SU-DHL-6 (cell line): ENCODE results near the gene CMSS1.

Experiments
- H2AFZ ChIP-seq: fragments of 200-600 bp; sonication (generic); 2 replicates; pipeline ENCODE4 v1.6.1; 2014; ENCODE audit warnings: low read depth, mild to moderate bottlenecking, moderate library complexity, mixed read lengths, antibody characterized with exemption, low read length; ENCODE audit not compliant: severe bottlenecking
- H3F3A ChIP-seq: fragments of 200-600 bp; shearing (Covaris generic); 2 replicates; pipeline ENCODE4 v1.6.0; 2016; ENCODE audit warnings: antibody characterized with exemption, mild to moderate bottlenecking; ENCODE audit not compliant: insufficient read depth
- H3K27ac ChIP-seq: fragments of 200-600 bp; sonication (generic); 2 replicates; pipeline ENCODE4 v1.5.1; 2016; ENCODE audit warnings: low read depth, mild to moderate bottlenecking, low read length, moderate library complexity, mixed read lengths
- H3K27me3 ChIP-seq: fragments of 200-600 bp; sonication (generic), shearing (Covaris generic); 2 replicates; pipeline ENCODE4 v1.6.0; 2014; ENCODE audit warnings: mild to moderate bottlenecking, low read length
- H3K36me3 ChIP-seq: fragments of 200-600 bp; sonication (generic); 2 replicates; pipeline ENCODE4 v1.6.1; 2014; ENCODE audit warnings: mild to moderate bottlenecking, low read length, mixed read lengths
- H3K4me2 ChIP-seq: fragments of 300-600, 200-600 bp; shearing (Covaris generic), sonication (generic); 2 replicates; pipeline ENCODE4 v1.6.0; 2014; ENCODE audit warnings: low read length, low read depth, mild to moderate bottlenecking; ENCODE audit not compliant: poor library complexity, severe bottlenecking
- H3K4me3 ChIP-seq: fragments of 200-600 bp; sonication (generic); 2 replicates; pipeline ENCODE4 v1.5.1; 2014; ENCODE audit warnings: antibody characterized with exemption, low read length, mild to moderate bottlenecking, mixed read lengths; ENCODE audit not compliant: insufficient read depth, poor library complexity, severe bottlenecking
- H3K79me2 ChIP-seq: fragments of 200-600 bp; sonication (generic); 2 replicates; pipeline ENCODE4 v1.6.1; 2014; ENCODE audit warnings: mild to moderate bottlenecking, low read length, moderate library complexity; ENCODE audit not compliant: insufficient read depth
- H3K9ac ChIP-seq: fragments of 200-600 bp; sonication (generic); 2 replicates; pipeline ENCODE4 v1.7.0; 2014; ENCODE audit warnings: mild to moderate bottlenecking, low read length
- H3K9me2 ChIP-seq: fragments of 200-600 bp; sonication (generic); replicated peaks from 2 replicates; pipeline ENCODE4 v1.6.1; 2014; ENCODE audit warnings: low read length; ENCODE audit not compliant: insufficient read depth
- H3K9me3 ChIP-seq: fragments of 200-600 bp; sonication (generic); 2 replicates; pipeline ENCODE4 v1.6.1; 2014; ENCODE audit warnings: low read length, mixed read lengths; ENCODE audit not compliant: insufficient read depth
- H4K20me1 ChIP-seq: fragments of 200-600 bp; sonication (generic); 2 replicates; pipeline ENCODE4 v1.6.1; 2014; ENCODE audit warnings: low read depth, mild to moderate bottlenecking, antibody characterized with exemption, low read length, moderate library complexity, mixed read lengths
- CTCF ChIP-seq: fragments of 200-600 bp; sonication (generic); IDR thresholded peaks from one replicate; pipeline ENCODE4 v1.5.1; 2017; ENCODE audit warnings: antibody characterized with exemption, mild to moderate bottlenecking, low read length, moderate library complexity; ENCODE audit not compliant: insufficient read depth, poor library complexity, severe bottlenecking
- EZH2phosphoT487 ChIP-seq: fragments of 200-600 bp; sonication (generic), shearing (Covaris generic); conservative IDR thresholded peaks from 2 replicates; pipeline ENCODE4 v1.6.1; 2018; ENCODE audit warnings: mild to moderate bottlenecking, antibody characterized with exemption, low read length, moderate library complexity, mixed read lengths

CMSS1 gene

GRCh38 chr3:100029689-100030088 lies 212.0 kb downstream of the CMSS1 start:
- no peaks in the 10 kb centered on the region for H3K79me2 ChIP-seq
- H3K9me2 ChIP-seq = no peaks in the 10 kb centered on the region
- TF ChIP-seq CTCF = no peak
- H3K27ac ChIP-seq = no peak overlapping the region
- H4K20me1 ChIP-seq = no peaks in the 10 kb centered on the region
- H3K9ac ChIP-seq = no peak overlapping the region
- H3K27me3 ChIP-seq = no peaks in the 10 kb centered on the region
- no peaks in the 10 kb centered on the region for H3F3A ChIP-seq
- no peak overlapping the region for H3K4me2 ChIP-seq
- H3K4me3 ChIP-seq = no peak overlapping the region
- H3K9me3 ChIP-seq = no peaks in the 10 kb centered on the region
- no peak overlapping the region for H2AFZ ChIP-seq
- no peaks in the 10 kb centered on the region for H3K36me3 ChIP-seq

GRCh38 chr3:100030346-100030745 lies 212.7 kb downstream of the CMSS1 start:
- Histone ChIP-seq H3K36me3 (no peaks in the 10 kb centered on the region), H3K4me2 (no peak overlapping the region), H3K9ac (no peak overlapping the region), H3K4me3 (no peak overlapping the region), H4K20me1 (no peaks in the 10 kb centered on the region), H3F3A (no peaks in the 10 kb centered on the region), H3K79me2 (no peaks in the 10 kb centered on the region), H3K9me2 (no peaks in the 10 kb centered on the region), H3K27me3 (no peaks in the 10 kb centered on the region), H2AFZ (no peak overlapping the region), H3K27ac (no peak overlapping the region), H3K9me3 (no peaks in the 10 kb centered on the region)
- no peak for TF ChIP-seq CTCF
- no peak for TF ChIP-seq EZH2phosphoT487

GRCh38 chr3:100030914-100031425 lies 213.3 kb downstream of the CMSS1 start:
- Histone ChIP-seq H3K27ac (no peak overlapping the region), H3F3A (no peaks in the 10 kb centered on the region), H3K9ac (no peak overlapping the region), H3K79me2 (no peaks in the 10 kb centered on the region), H3K9me3 (no peaks in the 10 kb centered on the region), H3K9me2 (no peaks in the 10 kb centered on the region), H2AFZ (no peak overlapping the region), H3K4me3 (no peak overlapping the region), H3K27me3 (no peaks in the 10 kb centered on the region), H4K20me1 (no peaks in the 10 kb centered on the region), H3K4me2 (no peak overlapping the region), H3K36me3 (no peaks in the 10 kb centered on the region)
- TF ChIP-seq CTCF (no peak), EZH2phosphoT487 (no peak)
